GM21723 (cell line): ENCODE data around the gene GOLGA5.

ENCODE experiments used
- ATAC-seq: cut with Tn5 transposase; IDR thresholded peaks from one replicate; pipeline ENCODE4 v1.9.1; 2021; ENCODE audit warnings: mild to moderate bottlenecking, moderate library complexity; ENCODE audit not compliant: unreplicated experiment

Gene GOLGA5

GRCh38 chr14:92874962-92875661 lies 81.0 kb downstream of the GOLGA5 start:
- ATAC-seq = no peak

- ATAC-seq = no peak
Observed at GRCh38 chr14:92877757-92878431, 83.8 kb downstream of the GOLGA5 start.

- ATAC-seq = no peak
Observed at GRCh38 chr14:92880351-92880750, 86.2 kb downstream of the GOLGA5 start.

GRCh38 chr14:92880851-92881250 lies 86.7 kb downstream of the GOLGA5 start:
- no peak for ATAC-seq

GRCh38 chr14:92883066-92883465 lies 89.0 kb downstream of the GOLGA5 start:
- no peak for ATAC-seq

- no peak for ATAC-seq
Observed at GRCh38 chr14:92884410-92884809, 90.3 kb downstream of the GOLGA5 start.

GRCh38 chr14:92885279-92886061 lies 91.4 kb downstream of the GOLGA5 start:
- no peak for ATAC-seq

- ATAC-seq = no peak
Observed at GRCh38 chr14:92886337-92886736, 92.2 kb downstream of the GOLGA5 start.

GRCh38 chr14:92887157-92887556 lies 93.1 kb downstream of the GOLGA5 start:
- no peak for ATAC-seq

GRCh38 chr14:92888896-92889295 lies 94.8 kb downstream of the GOLGA5 start:
- ATAC-seq = no peak
